SIG-M5 (cell line): ENCODE measurements around the gene TPD52L1.

ENCODE experiments used
- DNase-seq: peaks from one replicate; lab custom pipeline; 2025; lab: John Stamatoyannopoulos, UW

Gene TPD52L1

DNA sequence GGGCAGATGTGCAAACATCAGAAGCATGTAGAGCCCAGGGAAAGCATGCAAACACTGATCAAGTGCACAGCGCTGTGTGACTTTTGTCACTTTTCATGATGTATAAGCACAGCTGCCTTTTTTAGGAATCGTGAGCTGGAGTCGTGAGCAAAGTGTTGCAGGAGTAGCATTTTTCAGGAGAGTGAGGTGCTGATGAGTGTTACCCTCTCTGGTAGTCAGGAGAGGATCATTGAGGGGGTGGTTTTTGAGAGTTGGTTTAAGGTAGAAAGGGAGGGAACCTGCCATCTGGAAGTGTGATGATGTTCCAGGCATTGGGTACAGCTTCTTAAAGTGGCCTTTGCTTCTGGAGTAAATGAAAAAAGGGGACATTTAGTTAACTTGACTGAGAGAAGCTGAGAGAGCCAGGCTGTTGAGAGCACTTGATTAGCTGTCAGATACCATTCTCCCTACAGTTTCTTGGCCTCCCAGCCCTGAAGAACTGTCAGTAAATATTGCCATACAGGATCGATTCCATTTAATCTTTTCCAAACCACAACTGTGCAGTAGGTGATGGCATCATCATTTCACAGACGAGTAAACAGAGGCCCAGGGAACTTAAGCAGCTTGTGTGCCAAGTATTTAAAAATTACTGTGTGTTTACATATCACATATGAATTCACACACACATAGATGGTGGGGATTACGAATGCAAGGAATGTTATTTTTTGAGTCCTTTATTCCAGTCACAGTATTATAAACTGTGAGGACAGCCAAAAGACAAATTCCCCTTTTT, 28.9 kb downstream of the TPD52L1 start:
- no peak for DNase-seq

GRCh38 chr6:125183391-125183790, 29.8 kb downstream of the TPD52L1 start:
- no peak for DNase-seq

DNA sequence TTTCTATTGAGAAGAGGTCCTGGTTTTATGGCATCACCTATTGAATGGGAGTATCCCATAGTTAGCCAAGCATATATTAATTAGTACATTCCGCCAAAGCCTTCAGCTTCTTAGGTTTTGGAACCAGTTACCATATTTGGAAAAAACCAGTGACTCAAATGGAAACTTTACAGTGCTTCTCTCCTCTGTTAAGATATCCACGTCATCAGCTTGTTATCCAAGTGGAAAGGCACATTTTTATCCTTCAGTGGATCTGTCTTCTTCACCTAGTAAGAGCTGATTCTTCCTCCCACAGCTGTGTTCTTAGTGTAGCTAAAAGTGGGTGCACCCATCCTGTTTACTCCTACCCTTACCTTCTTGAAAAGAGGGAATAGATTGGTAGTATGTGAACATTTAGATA, 34.5 kb downstream of the TPD52L1 start:
- no peak for DNase-seq

DNA sequence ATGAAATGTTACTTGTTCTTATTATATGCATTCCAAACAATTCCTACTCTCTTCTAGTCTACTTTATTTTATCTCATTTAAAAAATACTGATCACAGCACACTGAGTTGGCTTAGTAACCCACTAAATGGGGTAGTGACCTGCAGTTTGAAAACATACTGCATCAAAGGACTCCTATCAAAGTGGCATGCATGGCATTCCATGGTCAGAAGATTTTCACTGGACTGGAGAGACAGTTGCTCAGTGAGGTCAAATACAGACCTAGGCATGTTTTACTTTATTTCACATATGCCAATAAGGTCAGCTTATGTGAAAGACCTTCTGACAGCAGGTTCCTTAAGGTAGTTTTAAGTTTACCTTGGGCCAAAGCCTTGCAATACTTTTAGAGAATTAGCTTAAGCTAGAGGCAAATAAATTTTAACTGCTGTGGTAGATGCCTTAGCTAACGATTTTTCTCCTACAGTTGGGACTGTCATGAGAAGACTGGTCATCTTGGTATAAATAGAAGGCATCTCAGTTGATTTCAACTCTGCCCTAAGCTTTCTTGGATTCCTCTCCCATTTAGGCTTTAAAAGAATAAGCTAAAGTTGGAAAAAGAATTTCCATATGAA, 35.1 kb downstream of the TPD52L1 start:
- DNase-seq: no peak

DNA sequence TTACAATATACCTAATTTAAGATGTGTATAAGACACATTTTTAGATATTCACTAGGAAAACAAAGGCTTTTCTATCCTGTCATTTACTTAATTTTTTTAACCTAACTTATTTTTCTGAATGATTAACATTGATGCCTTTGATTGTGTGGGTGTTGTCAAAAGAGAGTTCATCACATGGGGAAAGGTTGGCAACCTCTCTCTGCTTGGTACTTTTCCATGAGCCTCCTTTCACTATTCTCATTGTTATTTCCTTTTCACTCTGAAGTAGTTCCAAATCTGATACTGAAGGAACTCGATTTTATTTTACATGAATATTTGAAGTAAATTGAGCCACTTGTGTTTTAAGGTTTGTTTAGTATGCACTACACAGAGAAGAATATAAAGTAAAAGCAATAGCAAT, 35.9 kb downstream of the TPD52L1 start:
- no peak for DNase-seq

DNA sequence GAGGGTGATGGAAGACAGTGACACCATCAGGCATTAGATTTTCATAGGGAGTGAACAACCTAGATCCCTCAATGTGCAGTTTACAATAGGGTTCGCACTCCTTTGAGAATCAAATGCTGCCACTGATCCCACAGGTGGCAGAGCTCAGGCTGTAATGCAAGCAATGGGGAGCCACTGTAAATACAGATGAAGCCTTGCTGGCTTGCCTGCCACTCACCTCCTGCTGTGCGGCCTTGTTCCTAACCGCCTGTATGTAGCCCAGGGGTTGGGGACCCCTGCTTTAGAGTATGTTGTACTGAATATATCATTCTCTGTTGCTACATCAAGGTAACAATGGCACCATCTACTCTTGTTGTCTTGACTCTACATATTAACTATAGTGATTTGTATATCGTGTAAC, 37.1 kb downstream of the TPD52L1 start:
- no peak for DNase-seq

DNA sequence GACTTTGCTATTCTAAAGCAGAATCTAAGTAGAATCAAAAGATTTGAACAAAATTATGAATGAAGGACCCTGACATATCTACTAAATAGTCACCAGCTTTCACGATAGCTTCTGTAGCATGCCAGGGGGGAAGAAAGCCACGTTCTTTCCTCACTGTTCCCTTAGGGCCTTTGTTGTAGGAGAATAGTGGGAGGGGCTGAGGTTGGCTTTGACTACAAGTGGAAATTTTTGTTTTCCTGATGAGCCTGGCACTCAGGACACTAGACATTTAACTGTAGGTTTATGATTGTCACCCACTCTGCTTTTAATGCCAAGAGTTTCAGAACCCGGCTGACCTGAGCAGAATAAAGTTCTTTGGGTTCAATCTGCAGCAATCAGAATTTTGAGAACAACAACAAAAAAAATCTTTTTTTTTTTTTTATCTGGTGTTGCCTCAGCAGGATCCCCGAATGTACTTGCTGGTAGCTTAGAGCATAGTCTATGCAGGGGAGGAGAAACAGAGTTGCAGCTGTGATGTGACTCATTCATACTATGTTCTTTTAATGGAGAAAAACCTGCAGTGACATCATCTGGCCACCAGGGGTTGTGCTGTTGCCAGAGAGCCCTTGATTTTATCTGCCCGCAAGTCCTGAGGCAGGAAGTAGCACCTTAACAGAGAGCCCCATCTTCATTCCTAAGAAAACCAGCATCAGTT, 38.5 kb downstream of the TPD52L1 start:
- peak; percentile 12 for DNase-seq

GRCh38 chr6:125192610-125192930, 39.0 kb downstream of the TPD52L1 start:
- DNase-seq: no peak

GRCh38 chr6:125193208-125193607, 39.6 kb downstream of the TPD52L1 start:
- DNase-seq: no peak

DNA sequence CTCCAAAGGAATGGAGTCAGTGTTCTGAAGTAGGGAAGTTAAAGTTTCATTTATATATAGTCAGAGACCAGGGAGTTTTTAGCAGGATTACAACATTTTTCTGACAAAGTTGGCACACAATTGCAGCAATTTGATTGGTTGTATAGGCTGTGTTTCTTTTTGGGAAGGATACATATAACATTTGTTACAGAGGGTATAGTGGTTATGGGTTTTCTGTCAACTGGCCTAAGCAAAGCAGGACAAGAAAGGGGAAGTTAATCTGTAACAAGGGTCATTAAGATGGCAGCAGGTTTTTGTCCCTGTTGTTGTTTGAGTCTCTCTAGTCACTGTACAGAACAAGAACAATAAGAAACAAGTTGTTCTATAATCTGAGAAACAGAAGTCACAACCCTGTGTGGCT, 41.4 kb downstream of the TPD52L1 start:
- no peak for DNase-seq

DNA sequence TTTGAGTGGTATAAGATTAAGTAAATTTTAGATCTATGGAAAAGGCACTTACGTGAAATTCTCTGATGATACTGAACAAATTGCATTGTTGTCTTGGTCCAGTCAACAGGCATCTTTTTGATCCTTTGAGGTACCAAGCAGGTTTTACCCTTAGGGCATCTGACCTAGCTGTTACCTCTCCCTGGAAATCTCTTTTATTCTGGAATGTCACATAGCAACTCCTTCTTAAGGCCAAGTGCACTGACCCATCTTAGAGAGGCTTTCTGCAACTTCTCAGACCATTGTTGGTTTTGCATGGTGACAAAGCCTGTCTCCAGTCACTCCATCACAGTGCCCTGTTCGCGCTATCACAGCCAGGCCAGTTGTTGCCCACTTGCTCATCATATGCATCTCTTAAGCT, 42.0 kb downstream of the TPD52L1 start:
- DNase-seq: no peak

DNA sequence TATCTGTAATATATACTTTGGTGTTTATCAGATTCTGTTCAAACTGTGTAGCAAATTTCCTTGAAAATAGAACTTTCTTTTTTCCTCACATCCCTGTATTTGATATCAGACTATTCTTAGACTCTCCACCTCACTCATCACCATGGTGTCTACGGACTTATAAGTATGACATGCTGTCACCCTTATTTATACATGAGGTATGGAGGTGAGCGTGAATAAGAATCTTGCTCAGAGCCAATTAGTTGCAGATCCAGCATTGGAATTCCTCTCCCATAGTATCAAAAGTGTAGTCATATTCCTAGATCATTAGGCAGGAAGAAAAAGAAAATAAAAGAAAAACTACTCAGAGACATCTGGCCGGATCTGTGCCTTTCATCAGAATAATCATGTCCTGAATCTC, 43.0 kb downstream of the TPD52L1 start:
- DNase-seq: no peak

DNA sequence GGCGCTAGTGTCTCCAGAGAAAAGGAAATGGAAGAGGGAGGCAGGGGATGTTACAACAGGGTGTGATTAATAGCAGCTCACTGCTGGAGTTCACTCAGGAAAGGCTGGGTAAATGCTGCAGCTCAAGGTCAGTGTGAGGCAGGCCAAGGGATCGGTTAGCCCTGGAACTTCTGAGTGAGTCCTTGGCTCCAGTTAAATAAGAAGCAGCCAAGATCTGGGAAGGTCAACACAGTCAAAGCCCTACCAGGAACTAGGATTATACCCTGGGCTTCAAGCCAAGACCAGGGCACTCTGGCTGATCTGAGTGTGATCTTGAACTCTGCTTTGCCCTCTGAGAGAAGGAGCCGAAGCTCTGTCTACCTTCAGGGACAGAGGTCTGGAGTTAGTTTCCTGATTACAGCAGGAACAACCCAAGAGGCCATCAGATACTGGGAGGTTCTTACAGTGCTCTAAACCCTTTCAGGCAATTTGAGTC, 44.3 kb downstream of the TPD52L1 start:
- DNase-seq: no peak

- no peak for DNase-seq
These were observed 44.9 kb downstream of the TPD52L1 start for GRCh38 chr6:125198398-125198937.

DNA sequence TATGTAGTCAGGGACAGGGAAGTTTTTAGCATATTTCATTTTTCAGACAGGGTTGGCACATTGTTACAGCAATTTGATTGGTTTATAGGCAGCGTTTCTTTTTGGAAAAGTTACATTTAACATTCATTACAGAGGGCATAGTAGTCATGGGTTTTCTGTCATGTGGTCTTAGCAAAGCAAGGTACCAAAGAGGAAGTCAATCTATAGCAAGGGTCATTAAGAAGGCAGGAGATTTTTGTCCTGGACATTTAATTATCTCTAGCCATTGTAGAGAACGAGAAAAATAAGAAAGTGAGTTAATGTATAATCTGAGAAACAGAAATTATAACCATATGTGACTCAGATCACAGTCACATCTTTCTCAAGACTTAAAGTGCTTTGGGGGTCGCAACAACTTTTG, 47.4 kb downstream of the TPD52L1 start:
- DNase-seq: no peak

GRCh38 chr6:125201961-125202729, 48.6 kb downstream of the TPD52L1 start:
- no peak for DNase-seq

- no peak for DNase-seq
These were observed 49.8 kb downstream of the TPD52L1 start for GRCh38 chr6:125203395-125203794.

- DNase-seq: no peak
These were observed 52.4 kb downstream of the TPD52L1 start for GRCh38 chr6:125205931-125206330.

DNA sequence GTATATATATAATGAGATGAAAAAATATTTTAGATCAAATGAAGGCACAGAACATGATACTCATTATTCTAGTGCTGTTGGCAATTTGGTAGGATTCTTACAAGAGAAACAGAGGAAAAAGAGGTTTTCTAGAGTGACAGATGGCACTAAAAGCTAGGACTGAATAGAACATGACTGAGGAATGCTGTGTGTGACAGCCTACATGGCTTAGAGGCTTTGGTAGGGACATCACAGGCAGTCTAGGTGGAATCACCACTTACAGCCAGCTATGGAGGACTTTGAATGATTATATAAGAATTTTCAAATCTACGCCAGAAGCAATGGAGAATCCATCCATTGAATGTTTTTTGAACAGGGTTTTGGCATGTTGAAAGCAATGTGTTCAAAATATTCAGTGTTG, 52.8 kb downstream of the TPD52L1 start:
- DNase-seq: no peak

DNA sequence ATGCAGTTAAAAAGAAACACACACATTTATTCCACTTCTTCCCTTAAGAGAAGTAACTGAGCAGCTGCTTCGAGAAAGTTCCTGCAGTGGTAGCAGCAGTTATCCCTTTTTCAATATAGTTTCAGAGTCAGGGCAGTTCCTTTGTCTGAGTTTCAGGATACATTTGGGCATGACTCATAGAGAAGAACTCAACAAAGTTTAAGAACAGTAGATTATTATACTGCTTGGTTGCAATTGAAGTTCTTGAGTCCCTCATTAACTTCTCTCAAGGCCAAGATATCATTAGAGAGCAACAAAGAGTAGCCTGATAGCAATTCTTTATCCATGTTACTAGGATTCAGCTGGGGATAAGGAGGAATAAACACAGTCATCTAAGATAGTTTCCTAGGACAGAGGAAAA, 54.4 kb downstream of the TPD52L1 start:
- DNase-seq: no peak

DNA sequence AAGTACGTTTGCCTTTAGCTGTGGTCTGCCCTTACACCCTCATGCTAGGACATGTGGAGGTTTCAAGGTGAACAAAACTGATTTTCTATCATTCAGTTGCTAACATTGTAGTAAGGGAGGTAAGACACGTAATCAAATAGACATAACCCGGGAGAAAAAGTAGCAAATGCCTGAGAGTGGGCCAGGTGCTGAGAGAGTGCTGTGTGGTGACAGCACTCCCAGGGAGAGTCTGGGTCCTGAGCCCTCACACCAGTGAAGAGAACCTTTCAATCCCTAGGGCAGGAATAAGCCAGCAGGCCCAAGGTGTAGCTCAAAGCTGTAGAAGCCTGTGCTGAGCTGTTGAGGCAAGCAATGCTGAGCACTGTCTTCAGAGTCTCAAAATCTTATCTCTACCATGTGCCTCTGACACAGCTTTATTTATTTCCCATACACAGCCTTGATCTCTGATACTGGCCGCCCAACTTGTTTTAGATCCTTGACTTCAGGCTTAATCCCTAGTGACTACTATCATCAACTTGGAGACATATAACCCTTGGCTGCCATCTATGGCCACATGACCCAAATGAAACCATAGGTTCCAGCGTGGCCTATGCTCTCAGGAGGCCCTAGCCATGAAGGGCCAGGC, 55.2 kb downstream of the TPD52L1 start:
- DNase-seq: no peak

DNA sequence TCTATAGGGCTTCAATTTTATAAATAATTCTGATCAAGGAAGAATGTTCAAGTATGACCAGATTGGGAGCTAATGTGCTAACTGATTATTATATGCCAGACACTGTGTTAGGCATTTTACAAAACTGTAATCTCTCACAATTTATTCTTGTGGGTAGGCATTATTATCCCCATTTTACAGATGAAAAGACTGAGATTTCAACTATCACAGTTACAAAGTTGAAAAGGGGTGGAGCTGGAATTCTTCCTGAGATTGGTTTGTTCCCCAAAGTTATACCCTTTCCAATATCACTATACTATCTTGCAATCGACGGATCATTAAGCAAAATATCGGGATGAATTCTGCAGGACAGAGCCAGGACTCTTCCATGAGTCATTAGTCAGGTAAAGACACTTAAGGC, 57.1 kb downstream of the TPD52L1 start:
- DNase-seq: no peak
